Mammary epithelial cell (primary cell): ENCODE measurements around the gene BTBD9.

Experiments used
- EZH2 ChIP-seq: IDR thresholded peaks from 2 replicates; pipeline ENCODE4 v1.6.1; 2012; ENCODE audit warnings: low read length, inconsistent platforms, borderline replicate concordance
- TF ChIP-seq, protein P1 (sequence below), 2 donors: IDR thresholded peaks in 1 of 2; conservative IDR thresholded peaks in 1 of 2; 2 replicates each; pipeline ENCODE4 v1.5.1; 2011 to 2012; ENCODE audit warnings: inconsistent platforms in 2 of 2, low read length in 2 of 2, mild to moderate bottlenecking in 2 of 2, control low read depth in 1 of 2, low read depth in 1 of 2; ENCODE audit not compliant: insufficient read depth in 1 of 2; ENCODE audit errors: extremely low read depth in 1 of 2

DNA sequence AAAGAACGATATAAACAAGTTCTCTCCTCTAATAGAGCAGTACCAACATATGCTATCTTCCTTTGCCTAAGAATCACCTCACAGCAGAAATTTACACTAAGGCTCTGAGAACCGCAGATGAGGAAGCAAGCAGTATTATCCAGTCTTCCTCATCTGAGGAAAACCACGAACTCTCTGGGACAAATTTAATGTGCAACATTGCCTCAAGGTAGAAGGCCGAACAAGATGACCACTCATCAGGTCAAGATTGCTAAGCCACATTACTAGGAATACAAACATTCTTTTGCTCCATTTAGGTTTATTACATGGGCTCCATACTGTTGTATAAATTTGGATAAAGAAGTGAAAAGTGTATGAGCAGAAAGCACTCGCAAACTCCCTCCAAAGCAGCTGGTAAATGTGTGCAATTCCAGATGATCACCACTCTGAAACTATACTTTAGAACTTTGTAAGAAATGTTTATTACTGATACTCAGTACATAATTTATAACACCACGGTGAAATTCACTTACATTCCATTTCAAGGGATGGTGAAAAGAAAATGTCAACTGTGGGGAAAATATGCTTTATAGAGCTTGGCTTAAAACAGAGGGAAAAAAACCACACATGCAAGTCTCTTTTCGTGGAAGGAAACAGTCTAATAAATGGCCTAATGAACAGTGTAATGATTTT lies 398.4 kb downstream of the BTBD9 start:
- TF ChIP-seq, protein P1, sequence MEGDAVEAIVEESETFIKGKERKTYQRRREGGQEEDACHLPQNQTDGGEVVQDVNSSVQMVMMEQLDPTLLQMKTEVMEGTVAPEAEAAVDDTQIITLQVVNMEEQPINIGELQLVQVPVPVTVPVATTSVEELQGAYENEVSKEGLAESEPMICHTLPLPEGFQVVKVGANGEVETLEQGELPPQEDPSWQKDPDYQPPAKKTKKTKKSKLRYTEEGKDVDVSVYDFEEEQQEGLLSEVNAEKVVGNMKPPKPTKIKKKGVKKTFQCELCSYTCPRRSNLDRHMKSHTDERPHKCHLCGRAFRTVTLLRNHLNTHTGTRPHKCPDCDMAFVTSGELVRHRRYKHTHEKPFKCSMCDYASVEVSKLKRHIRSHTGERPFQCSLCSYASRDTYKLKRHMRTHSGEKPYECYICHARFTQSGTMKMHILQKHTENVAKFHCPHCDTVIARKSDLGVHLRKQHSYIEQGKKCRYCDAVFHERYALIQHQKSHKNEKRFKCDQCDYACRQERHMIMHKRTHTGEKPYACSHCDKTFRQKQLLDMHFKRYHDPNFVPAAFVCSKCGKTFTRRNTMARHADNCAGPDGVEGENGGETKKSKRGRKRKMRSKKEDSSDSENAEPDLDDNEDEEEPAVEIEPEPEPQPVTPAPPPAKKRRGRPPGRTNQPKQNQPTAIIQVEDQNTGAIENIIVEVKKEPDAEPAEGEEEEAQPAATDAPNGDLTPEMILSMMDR (conservative IDR thresholded peaks at IDR 0.05 in 1 of 2, IDR thresholded peaks at IDR 0.05 in 1 of 2; ENCODE audit: extremely low read depth in 1 of 2, insufficient read depth in 1 of 2, low read depth in 1 of 2, low read length in 2 of 2): no peak
- no peak for TF ChIP-seq EZH2
